NCI-H2171 (cell line): ENCODE results near the gene KCNC1.

Experiments
- DNase-seq: peaks from one replicate; lab custom pipeline; 2025; lab: John Stamatoyannopoulos, UW

KCNC1 gene

DNA sequence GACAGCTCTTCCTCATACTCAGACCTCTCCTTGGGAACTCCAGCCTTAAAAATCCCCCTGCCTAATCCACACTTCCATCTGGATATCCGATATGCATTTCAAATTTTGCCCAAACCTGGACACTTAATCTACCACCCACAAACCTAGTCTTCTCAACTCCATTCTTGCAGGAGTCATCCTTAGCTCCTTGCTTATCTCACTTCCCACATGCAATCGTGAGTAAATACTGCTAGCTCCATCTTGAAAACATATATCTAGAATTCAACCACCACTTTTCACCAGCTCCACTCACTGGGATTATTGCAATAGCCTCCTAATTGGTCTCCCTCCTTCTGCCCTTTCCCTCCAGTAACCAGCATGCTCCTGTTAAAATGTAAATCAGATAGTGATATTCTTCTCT is 17.8 kb upstream of the KCNC1 start:
- no peak for DNase-seq

DNA sequence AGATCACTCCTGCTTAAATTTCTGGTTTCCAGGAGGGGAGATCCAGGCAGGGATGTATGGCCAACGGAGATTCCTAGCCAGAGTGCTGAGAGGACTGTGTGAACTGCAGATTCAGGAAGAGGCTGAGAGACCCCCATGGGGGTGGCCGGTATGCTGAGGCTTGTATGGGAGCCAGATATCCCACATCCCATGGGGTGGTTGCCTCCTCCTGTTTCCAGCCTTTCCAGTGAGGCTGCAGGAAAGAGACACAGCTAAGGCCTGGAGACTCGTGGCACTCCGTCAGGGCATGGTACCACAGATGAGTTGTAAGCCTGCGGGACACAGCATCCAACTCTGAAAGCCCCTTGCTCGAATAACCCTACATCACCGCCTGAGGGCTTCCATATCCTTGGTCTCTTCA is 16.6 kb upstream of the KCNC1 start:
- DNase-seq = no peak

DNA sequence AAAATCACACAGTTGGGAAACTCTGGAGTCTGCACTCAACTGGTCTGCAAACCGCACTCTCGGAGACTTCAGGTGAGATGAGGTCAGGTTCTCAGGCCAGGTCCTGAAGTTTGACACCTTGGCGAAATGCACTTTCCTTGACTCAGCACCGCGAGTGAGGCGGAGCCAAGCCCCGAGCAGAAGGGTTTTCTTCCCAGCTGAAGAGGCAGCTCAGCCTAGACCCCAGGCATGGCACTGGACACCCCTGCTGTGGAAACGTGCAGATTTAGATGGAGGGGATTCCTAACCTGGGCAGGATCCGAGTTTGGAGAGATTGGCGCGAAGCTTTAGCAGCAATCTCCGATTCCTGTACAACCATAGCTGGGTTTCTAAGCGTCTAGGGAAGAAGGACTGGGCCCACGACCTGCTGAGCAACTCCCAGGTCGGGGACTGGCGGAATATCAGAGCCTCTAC is 16.0 kb upstream of the KCNC1 start:
- no peak for DNase-seq

DNA sequence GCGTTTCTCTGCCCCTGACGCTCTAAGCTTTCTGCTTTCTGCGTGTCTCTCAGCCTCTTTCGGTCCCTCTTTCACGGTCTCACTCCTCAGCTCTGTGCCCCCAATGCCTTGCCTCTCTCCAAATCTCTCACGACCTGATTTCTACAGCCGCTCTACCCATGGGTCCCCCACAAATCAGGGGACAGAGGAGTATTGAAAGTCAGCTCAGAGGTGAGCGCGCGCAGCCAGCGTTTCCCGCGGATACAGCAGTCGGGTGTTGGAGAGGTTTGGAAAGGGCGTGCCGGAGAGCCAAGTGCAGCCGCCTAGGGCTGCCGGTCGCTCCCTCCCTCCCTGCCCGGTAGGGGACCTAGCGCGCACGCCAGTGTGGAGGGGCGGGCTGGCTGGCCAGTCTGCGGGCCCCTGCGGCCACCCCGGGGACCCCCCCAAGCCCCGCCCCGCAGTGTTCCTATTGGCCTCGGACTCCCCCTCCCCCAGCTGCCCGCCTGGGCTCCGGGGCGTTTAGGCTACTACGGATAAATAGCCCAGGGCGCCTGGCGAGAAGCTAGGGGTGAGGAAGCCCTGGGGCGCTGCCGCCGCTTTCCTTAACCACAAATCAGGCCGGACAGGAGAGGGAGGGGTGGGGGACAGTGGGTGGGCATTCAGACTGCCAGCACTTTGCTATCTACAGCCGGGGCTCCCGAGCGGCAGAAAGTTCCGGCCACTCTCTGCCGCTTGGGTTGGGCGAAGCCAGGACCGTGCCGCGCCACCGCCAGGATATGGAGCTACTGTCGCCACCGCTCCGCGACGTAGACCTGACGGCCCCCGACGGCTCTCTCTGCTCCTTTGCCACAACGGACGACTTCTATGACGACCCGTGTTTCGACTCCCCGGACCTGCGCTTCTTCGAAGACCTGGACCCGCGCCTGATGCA is 15.3 kb upstream of the KCNC1 start, which contains the start of gene MYOD1:
TSS of gene MYOD1 (plus strand) at position 544 of the 910 bp plus-strand sequence. CDS start at position 756, 212 bp downstream.
- DNase-seq = no peak

DNA sequence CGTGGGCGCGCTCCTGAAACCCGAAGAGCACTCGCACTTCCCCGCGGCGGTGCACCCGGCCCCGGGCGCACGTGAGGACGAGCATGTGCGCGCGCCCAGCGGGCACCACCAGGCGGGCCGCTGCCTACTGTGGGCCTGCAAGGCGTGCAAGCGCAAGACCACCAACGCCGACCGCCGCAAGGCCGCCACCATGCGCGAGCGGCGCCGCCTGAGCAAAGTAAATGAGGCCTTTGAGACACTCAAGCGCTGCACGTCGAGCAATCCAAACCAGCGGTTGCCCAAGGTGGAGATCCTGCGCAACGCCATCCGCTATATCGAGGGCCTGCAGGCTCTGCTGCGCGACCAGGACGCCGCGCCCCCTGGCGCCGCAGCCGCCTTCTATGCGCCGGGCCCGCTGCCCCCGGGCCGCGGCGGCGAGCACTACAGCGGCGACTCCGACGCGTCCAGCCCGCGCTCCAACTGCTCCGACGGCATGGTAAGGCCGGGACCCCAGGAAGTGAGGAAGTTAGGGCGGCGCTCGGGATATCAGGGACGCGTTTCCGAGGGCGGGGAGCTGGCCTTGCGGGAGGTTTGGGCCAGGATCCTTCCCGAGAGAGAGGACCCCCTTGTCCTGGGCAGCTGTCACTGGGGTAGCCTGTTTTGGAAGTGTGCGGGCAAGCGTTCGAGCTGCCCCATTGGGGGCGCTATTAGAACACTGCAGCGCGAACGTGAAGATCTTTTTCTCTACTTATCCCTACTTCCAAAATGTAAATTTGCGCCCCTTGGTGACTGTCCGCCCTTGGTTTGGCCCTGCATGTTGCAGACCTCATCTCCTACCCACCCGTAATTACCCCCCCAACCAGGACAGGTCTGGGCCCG is 14.4 kb upstream of the KCNC1 start:
- DNase-seq = no peak

DNA sequence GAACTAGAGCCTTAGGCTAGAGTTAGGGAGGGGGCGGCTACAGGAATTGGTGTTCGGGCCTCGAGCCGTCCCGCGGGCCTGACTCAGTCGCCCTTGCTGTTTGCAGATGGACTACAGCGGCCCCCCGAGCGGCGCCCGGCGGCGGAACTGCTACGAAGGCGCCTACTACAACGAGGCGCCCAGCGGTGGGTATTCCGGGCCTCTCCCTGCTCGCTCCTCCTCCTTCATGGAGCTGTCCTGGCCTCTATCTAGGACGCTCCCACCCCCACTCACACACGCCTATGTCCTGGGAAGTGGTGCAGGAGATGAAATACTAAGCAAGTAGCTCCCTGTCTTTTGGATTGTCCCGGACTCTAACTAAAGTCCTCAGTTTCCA is 13.8 kb upstream of the KCNC1 start:
- no peak for DNase-seq

DNA sequence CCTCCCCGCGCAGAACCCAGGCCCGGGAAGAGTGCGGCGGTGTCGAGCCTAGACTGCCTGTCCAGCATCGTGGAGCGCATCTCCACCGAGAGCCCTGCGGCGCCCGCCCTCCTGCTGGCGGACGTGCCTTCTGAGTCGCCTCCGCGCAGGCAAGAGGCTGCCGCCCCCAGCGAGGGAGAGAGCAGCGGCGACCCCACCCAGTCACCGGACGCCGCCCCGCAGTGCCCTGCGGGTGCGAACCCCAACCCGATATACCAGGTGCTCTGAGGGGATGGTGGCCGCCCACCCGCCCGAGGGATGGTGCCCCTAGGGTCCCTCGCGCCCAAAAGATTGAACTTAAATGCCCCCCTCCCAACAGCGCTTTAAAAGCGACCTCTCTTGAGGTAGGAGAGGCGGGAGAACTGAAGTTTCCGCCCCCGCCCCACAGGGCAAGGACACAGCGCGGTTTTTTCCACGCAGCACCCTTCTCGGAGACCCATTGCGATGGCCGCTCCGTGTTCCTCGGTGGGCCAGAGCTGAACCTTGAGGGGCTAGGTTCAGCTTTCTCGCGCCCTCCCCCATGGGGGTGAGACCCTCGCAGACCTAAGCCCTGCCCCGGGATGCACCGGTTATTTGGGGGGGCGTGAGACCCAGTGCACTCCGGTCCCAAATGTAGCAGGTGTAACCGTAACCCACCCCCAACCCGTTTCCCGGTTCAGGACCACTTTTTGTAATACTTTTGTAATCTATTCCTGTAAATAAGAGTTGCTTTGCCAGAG is 13.2 kb upstream of the KCNC1 start:
- DNase-seq = no peak

DNA sequence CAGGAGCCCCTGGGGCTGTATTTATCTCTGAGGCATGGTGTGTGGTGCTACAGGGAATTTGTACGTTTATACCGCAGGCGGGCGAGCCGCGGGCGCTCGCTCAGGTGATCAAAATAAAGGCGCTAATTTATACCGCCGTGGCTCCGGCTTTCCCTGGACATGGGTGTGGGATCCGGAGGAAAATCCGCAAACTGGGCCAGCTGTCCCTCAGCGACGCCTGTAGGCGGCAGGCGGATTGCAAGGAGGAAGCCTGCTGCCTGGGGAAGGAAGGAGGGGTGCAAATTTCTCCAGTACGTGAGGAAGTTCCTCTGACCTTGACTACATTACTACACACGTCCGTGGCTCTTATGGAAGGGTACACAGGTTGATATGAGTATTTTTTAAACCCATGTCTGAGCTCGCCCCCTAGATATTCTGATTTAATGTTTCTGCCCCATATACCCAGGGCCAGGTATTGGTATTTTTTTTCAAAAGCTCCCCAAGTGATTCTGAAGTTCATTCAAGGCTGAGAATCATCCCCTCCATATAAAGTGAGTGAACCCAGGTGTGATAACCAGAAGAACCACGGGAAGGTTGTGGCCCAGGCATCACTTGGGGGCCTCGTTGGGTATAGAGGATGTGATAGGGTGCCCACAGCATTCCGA is 12.5 kb upstream of the KCNC1 start:
- no peak for DNase-seq

DNA sequence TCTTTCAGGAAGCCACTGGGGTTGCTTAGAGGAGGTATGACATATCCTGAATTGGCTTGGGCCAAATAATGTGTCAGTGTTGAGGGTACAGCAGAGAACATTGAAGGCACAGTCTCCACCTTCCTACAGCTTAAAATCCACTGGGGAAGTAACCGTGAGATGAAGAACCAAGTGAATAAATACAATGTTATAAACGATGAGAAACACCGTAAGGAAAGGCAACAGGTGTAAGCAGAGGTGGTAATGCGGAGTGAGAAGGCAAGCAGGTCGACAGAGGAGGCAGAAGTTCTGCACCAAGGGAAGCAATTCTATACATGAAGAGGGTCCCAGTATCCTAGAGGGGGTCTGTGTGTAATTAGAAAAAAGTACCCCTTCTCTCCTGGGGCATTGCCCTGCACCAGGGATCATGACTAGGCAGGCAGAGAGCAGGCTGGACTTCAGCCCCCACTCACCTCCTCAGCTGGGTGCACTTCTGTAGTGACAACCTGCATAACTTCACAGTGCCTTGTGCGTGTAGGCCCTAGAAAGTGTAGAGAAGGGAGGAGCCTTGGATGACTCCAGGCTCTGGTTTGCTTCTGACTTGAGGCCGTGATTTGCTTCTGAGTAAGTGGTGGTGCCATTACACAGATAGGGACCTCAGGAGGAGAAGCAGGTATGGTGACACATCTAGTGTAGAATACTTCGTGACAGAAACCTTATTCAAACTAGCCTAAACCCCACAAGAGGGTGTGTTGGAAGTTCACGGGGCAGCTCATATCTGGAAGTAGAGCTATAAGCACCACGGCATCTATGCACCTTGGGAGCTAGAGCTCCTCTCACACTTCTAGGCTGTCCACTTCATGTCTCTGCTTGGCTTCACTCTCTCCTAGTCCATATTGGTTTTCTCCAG is 10.3 kb upstream of the KCNC1 start:
- no peak for DNase-seq

DNA sequence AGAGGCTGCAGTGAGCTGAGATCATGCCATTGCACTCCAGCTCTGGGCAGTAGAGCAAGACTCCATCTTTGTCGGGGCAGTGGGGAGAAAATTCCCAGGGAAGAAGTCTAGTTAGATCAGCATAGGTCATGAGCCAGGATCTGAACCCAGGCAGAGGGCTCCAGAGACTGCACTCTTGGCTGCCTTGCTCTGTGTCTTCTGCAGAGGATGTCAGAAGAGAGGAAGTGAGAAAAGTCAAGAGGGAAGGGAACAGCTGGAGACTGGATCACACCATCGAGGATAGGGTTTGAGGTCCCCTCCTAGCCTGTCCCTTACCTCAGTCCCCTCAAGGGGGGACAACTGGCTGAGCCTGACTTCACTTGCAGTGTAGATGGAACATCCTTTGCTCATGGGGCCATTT is 9.4 kb upstream of the KCNC1 start:
- no peak for DNase-seq

DNA sequence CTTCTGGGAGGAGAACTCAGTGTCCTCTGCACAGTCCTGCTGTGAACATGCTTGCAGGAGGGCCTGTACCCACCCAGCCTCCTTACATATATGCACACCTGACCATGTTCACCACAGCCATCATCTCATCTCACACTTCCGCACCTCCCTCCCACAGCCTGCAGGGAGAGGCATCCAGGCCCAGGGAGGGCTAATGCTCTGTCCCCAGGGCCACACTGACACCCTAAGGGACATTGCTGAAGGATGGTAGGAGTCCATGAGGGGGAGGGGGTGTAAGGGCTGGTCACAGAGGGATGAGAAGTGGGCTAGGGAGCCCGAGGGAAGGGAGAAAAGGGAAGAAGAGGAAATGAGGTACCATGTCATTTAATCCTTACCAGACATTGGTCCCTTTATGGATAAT is 4.4 kb upstream of the KCNC1 start:
- no peak for DNase-seq

DNA sequence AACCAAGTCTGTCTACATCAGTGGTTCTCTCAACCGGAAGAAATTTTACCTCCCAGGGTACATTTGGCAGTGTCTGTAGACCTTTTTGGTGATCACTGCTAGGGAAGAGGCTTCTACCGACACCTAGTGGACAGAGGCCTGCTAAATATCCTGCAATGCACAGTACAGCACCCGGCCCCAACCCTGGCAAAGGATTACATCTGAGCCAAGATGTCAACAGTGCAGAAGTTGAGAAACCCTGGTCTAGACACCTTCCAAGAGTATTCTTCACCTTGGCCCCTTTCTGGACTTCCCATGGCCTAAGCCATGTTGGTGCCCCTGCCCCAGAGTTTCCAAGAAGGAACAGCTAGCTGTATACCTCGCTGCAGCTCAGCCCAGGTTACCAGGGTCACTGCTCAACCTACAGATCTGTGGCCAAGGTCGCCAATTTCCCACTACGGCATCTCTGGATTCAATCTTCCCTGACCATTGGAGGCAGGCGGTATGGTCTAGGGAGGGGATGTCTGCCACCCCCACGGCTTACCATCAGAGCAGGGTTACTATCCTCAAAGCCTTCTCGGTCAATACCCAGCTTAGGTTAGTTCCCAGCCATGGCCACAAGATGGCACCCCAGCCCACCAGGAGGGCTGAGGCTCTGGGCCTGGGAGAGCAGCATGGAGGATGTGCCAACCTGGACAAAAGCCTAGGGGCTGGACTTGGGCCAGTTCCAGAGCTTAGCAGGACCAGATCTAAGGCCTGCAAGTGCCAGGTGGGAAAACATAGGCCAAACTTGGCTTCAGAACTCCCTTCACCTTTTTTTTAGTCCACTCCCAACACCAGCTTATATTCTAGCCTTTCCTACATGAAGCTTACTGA is 3.7 kb upstream of the KCNC1 start:
- DNase-seq = peak; percentile 42

DNA sequence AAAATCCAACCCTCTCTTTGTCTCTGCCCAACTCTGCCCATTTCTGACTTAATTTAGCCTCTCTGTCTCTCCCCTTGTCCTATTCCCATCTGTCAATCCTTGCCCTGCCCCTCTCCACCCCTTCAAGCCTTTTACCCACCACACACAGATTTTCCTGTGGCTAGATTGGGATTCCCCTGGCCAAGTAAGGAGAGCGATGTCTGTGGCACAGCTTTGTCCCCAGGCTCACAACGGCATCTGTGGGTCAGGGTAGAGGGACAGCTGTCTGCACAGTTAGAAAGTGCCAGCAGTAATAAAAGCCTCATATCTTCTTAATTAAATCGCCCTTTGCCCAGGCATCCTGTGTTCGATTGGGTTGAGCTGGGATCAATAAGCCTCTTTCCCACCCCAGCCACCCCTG is 1.3 kb upstream of the KCNC1 start:
- DNase-seq = no peak

DNA sequence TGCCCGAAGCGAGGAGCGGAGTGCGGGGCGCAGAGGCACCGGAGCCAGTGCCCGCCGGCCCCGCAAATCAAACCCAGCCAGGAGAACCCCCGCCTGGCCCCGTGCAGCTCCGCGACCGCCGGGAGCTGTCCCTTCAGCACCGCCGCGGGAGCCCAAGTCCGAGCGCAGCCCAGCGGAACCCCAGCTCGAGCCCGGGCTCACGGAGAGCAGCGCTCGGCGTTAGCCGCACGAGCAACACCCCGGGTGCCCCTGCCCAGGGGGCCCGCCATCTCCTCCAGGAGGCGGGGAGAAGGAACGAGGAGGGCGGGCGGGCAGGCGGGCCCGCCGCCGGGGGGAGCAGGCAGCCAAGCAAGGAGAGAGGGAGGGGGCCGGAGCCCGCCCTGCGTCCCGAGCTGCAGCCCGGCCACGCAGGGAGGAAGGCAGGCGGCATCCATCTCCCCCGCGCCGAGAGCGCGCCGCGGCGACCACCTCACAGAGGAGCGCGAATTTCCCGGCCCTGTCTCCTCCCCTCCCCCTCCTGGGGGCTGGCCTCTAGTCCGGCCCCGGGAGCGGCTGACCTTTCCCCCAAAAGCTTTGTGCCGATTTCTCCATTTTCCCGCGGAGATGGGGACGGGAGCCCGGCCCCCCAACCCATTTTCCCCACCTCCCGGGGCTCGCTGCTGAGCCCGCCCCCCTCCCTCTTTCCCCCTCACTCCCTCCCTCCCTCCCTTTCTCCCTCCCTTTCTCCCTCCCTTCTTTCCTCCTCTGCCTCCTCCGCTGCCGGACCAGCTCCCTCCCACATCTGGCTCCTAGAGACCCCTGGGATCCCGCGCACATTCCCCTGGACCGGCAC is 621 bp downstream of the KCNC1 start:
- DNase-seq = peak; percentile 6

DNA sequence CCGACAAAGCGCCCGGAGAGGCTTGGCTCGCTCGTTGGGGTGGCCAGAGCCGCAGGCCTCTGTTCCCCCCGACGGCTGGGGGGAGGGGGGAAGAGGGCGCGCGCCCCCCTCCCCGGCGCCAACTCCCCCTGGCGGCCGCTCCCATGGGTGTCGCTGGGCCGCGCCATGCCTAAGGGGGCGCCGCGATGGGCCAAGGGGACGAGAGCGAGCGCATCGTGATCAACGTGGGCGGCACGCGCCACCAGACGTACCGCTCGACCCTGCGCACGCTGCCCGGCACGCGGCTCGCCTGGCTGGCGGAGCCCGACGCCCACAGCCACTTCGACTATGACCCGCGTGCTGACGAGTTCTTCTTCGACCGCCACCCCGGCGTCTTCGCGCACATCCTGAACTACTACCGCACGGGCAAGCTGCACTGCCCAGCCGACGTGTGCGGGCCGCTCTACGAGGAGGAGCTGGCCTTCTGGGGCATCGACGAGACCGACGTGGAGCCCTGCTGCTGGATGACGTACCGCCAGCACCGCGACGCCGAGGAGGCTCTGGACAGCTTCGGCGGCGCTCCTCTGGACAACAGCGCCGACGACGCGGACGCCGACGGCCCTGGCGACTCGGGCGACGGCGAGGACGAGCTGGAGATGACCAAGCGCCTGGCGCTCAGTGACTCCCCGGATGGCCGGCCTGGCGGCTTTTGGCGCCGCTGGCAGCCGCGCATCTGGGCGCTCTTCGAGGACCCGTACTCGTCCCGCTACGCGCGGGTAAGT is 1.4 kb downstream of the KCNC1 start:
- DNase-seq = no peak

DNA sequence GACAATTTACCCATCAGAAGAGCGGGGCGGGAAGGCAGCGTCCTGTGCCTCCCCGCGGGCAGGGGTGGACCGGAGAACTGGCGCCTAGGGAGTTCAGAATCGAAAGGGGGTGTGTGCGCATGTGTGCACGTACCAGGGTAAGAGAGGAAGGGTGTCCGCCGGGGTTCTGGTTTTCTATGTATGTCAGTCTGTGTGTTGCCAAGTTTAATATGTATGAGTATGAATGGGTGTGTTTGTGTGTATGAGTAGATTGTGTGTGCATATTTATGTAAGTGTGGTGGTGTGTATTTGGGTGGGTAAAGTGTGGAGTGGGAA is 2.0 kb downstream of the KCNC1 start:
- DNase-seq = no peak

DNA sequence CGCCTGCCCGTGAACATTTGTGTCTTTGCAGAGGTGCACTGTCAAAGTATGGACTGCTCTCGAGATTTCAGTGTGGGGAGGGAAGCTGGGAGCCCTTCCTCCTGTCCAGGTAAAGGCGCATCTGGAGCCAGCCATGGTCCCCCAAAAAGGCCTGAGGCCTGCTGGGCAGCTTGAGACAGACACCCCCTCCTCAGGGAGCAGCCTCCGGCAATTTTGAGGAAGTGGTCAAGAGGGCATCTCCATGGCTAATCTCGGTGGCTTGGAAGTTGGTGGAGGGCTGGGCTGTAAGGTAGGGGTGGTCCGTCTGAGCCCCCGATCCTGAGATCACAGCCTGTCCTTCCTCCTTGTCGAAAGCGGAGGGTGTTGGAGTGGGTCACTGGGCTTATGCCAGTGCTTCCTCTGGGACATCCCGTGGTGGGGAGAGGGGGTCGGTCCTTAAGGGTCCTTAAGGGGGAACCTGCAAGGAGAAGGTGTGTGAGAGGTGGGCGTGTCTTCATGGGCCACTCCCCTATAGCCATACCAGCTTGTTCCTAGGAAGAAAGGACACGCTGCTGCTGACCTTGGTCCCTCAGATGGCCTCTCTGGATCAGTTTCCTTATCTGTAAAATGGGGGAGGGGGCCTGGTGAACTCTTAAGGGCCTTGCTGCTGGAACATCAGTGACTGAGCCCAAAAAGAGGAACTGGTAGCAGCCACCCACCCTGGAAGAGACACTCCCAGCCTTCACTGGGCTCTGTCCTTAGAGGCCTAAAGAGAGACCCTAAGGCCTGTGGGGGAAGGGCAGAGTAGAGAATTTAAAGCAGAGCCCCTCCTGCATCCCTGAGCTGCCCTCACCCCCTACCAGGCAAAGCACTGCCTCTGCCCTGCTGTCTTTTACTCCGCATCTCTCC is 2.6 kb downstream of the KCNC1 start:
- no peak for DNase-seq
